H9 (cell line): ENCODE results near the gene NTRK2. TPM values are rescaled to one million over a fixed set of nuclear protein-coding genes. Genes with fewer than 3 reads are reported as not detected.

Experiments
- DNase-seq: peaks from one replicate; pipeline ENCODE4 v3.0.0-alpha.2; 2017
- H2AFZ ChIP-seq: one replicate; pipeline ENCODE4 v1.6.1; 2013; ENCODE audit warnings: mild to moderate bottlenecking, low read length, control low read depth, moderate library complexity
- H2AK5ac ChIP-seq: 2 replicates; pipeline ENCODE4 v1.6.1; 2013; ENCODE audit warnings: low read length, control low read depth, mixed read lengths; ENCODE audit not compliant: insufficient read length
- H2BK120ac ChIP-seq: one replicate; pipeline ENCODE4 v1.6.1; 2013; ENCODE audit warnings: low read depth, mild to moderate bottlenecking, low read length, control low read depth, inconsistent platforms; ENCODE audit not compliant: poor library complexity, severe bottlenecking
- H2BK12ac ChIP-seq: 2 replicates; pipeline ENCODE4 v1.6.1; 2013; ENCODE audit warnings: low read length, control low read depth, mixed read lengths, low read depth; ENCODE audit not compliant: insufficient read length
- H2BK15ac ChIP-seq: 2 replicates; pipeline ENCODE4 v1.6.1; 2013; ENCODE audit warnings: low read depth, low read length, control low read depth
- H2BK20ac ChIP-seq: one replicate; pipeline ENCODE4 v1.6.1; 2013; ENCODE audit warnings: low read depth, mild to moderate bottlenecking, low read length, control low read depth, inconsistent platforms; ENCODE audit not compliant: poor library complexity, severe bottlenecking
- H2BK5ac ChIP-seq: 2 replicates; pipeline ENCODE4 v1.6.1; 2013; ENCODE audit warnings: low read length, control low read depth, mixed read lengths; ENCODE audit not compliant: insufficient read length
- H3K14ac ChIP-seq: 2 replicates; pipeline ENCODE4 v1.6.1; 2013; ENCODE audit warnings: low read length, control low read depth; ENCODE audit not compliant: insufficient read depth
- H3K18ac ChIP-seq: 2 replicates; pipeline ENCODE4 v1.6.1; 2013; ENCODE audit warnings: low read depth, mild to moderate bottlenecking, mixed read lengths, low read length, control low read depth; ENCODE audit not compliant: insufficient read length
- H3K23ac ChIP-seq: 2 replicates; pipeline ENCODE4 v1.6.1; 2013; ENCODE audit warnings: low read length, control low read depth, mixed read lengths, low read depth; ENCODE audit not compliant: insufficient read length
- H3K23me2 ChIP-seq: 2 replicates; pipeline ENCODE4 v1.6.1; 2013; ENCODE audit warnings: low read depth, mild to moderate bottlenecking, mixed read lengths, low read length, control low read depth; ENCODE audit not compliant: insufficient read length, poor library complexity, severe bottlenecking
- H3K27ac ChIP-seq: 2 replicates; pipeline ENCODE4 v1.5.1; 2013; ENCODE audit warnings: low read length, control low read depth, mixed read lengths, low read depth; ENCODE audit not compliant: insufficient read length
- H3K27me3 ChIP-seq: 2 replicates; pipeline ENCODE4 v1.6.1; 2013; ENCODE audit warnings: low read length, control low read depth, inconsistent platforms; ENCODE audit not compliant: insufficient read depth
- H3K4ac ChIP-seq: 2 replicates; pipeline ENCODE4 v1.6.1; 2013; ENCODE audit warnings: low read depth, mild to moderate bottlenecking, control low read depth, inconsistent platforms, low read length, moderate library complexity
- H3K4me1 ChIP-seq: 2 replicates; pipeline ENCODE4 v1.6.1; 2013; ENCODE audit warnings: low read length, control low read depth, inconsistent platforms; ENCODE audit not compliant: insufficient read depth
- H3K4me2 ChIP-seq: 2 replicates; pipeline ENCODE4 v1.6.1; 2013; ENCODE audit warnings: low read length, control low read depth, mixed read lengths; ENCODE audit not compliant: insufficient read length, insufficient read depth
- H3K56ac ChIP-seq: 2 replicates; pipeline ENCODE4 v1.6.1; 2013; ENCODE audit warnings: low read depth, mild to moderate bottlenecking, mixed read lengths, low read length, control low read depth; ENCODE audit not compliant: insufficient read length
- H3K79me1 ChIP-seq: 2 replicates; pipeline ENCODE4 v1.6.1; 2013; ENCODE audit warnings: low read depth, mild to moderate bottlenecking, moderate library complexity, low read length, control low read depth, inconsistent platforms; ENCODE audit not compliant: insufficient read depth, poor library complexity, severe bottlenecking
- H3K79me2 ChIP-seq: 2 replicates; pipeline ENCODE4 v1.6.1; 2013; ENCODE audit warnings: low read length, control low read depth, inconsistent platforms; ENCODE audit not compliant: insufficient read depth
- H3K9ac ChIP-seq: 2 replicates; pipeline ENCODE4 v1.6.1; 2013; ENCODE audit warnings: low read length, control low read depth, mixed read lengths; ENCODE audit not compliant: insufficient read length; ENCODE audit errors: extremely low read depth
- H3K9me3 ChIP-seq: one replicate; pipeline ENCODE4 v1.6.1; 2013; ENCODE audit warnings: low read depth, low read length, inconsistent platforms; ENCODE audit not compliant: control insufficient read depth
- H3T11ph ChIP-seq: one replicate; pipeline ENCODE4 v1.6.1; 2013; ENCODE audit warnings: mild to moderate bottlenecking, low read length, control low read depth, inconsistent platforms
- H4K20me1 ChIP-seq: one replicate; pipeline ENCODE4 v1.6.1; 2013; ENCODE audit not compliant: control insufficient read depth, insufficient read length, insufficient read depth
- H4K5ac ChIP-seq: 2 replicates; pipeline ENCODE4 v1.6.1; 2013; ENCODE audit warnings: low read depth, mild to moderate bottlenecking, mixed read lengths, low read length, control low read depth; ENCODE audit not compliant: insufficient read length
- H4K8ac ChIP-seq: replicated peaks from 2 replicates; pipeline ENCODE4 v1.6.1; 2013; ENCODE audit warnings: low read length, control low read depth, mixed read lengths, low read depth; ENCODE audit not compliant: insufficient read length
- H4K91ac ChIP-seq: 2 replicates; pipeline ENCODE4 v1.6.1; 2013; ENCODE audit warnings: low read depth, mild to moderate bottlenecking, moderate library complexity, mixed read lengths, low read length, control low read depth; ENCODE audit not compliant: insufficient read length
- H3K27ac Mint-ChIP-seq, 3 experiments: 2 replicates in 2 of 3; 3 replicates in 1 of 3; pipeline ENCODE4 v1.8.0; 2020 to 2021; ENCODE audit warnings: mixed read lengths in 3 of 3, mild to moderate bottlenecking in 1 of 3, moderate library complexity in 1 of 3
- H3K27me3 Mint-ChIP-seq: 2 replicates; pipeline ENCODE4 v1.8.0; 2021; ENCODE audit warnings: low read depth, mild to moderate bottlenecking, moderate library complexity, mixed read lengths
- H3K36me3 Mint-ChIP-seq, 3 experiments: 2 replicates in 2 of 3; 3 replicates in 1 of 3; pipeline ENCODE4 v1.8.0; 2020 to 2021; ENCODE audit warnings: low read depth in 3 of 3, mixed read lengths in 3 of 3; ENCODE audit not compliant: insufficient read depth in 1 of 3
- H3K4me1 Mint-ChIP-seq, 2 experiments: 2 replicates each; pipeline ENCODE4 v1.8.0; 2020; ENCODE audit warnings: mixed read lengths in 2 of 2
- H3K4me3 Mint-ChIP-seq, 2 experiments: 2 replicates in 1 of 2; 3 replicates in 1 of 2; pipeline ENCODE4 v1.8.0; 2020 to 2021; ENCODE audit warnings: mild to moderate bottlenecking in 2 of 2, mixed read lengths in 2 of 2, moderate library complexity in 1 of 2
- H3K9me3 Mint-ChIP-seq, 2 experiments: 2 replicates in 1 of 2; 3 replicates in 1 of 2; pipeline ENCODE4 v1.8.0; 2020; ENCODE audit warnings: mild to moderate bottlenecking in 2 of 2, mixed read lengths in 2 of 2, moderate library complexity in 1 of 2
- WGBS: extraction: QIAGEN DNeasy Blood & Tissue Kit; methylation state at CpG from one replicate; pipeline ENCODE4 v1.1.7; 2013; ENCODE audit warnings: missing lambda C conversion rate, low lambda C conversion rate, mixed read lengths; ENCODE audit not compliant: insufficient read length; ENCODE audit errors: extremely low coverage; 5-methylcytosine and 5-hydroxymethylcytosine counted together
- total RNA-seq: library from RNA; stranded (reverse); gene quantifications from 2 replicates; pipeline ENCODE4 v1.2.1, GENCODE V29; 2021
- TF ChIP-seq, protein P1 (sequence below): fragments of 200-600 bp; sonication (generic); conservative IDR thresholded peaks from 3 replicates; pipeline ENCODE4 v1.8.0; 2021; ENCODE audit warnings: antibody characterized with exemption, mild to moderate bottlenecking

NTRK2 gene
- total RNA-seq, 1 experiment from 2014 or later, result 0.02 TPM

DNA sequence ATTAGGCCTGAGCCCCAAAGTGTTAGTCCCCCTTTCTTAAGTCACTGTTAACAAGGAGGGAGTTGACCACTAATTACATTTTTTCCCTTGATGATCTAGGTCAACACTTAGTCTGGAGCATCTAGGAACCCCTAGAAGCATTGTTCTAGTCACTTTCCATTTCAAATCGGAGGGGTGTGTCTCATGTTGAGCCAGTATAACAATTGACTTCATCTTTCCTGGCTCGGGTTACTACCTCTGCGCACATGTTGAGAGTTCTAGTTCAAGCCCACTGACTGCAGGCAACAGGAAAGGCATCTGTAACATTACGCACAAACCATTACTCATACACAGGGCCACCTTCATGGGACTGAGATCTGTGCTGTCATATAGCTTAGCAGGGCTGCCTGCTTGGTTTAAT is 164.9 kb downstream of the NTRK2 start:
- Histone ChIP-seq H3K4me2 (no peak overlapping the region), H3K27me3 (no peaks in the 10 kb centered on the region), H3K4ac (no peak overlapping the region), H4K20me1 (no peaks in the 10 kb centered on the region), H2AFZ (no peak overlapping the region), H3K4me1 (peaks cover 4% of the 10 kb centered on the region), H3K9me3 (no peaks in the 10 kb centered on the region), H3K23me2 (no peaks in the 10 kb centered on the region), H3T11ph (no peak overlapping the region), H3K23ac (no peak overlapping the region), H3K27ac (no peak overlapping the region), H3K56ac (no peak overlapping the region), H2AK5ac (no peak overlapping the region), H2BK12ac (no peak overlapping the region), H3K9ac (no peak overlapping the region), H3K79me1 (no peaks in the 10 kb centered on the region), H2BK20ac (no peak overlapping the region), H2BK15ac (no peak overlapping the region), H3K18ac (no peak overlapping the region), H3K79me2 (no peaks in the 10 kb centered on the region), H4K5ac (no peak overlapping the region), H4K91ac (no peak overlapping the region), H3K14ac (no peak overlapping the region), H2BK120ac (no peak overlapping the region), H4K8ac (no peak overlapping the region), H2BK5ac (no peak overlapping the region)
- TF ChIP-seq, protein P1, sequence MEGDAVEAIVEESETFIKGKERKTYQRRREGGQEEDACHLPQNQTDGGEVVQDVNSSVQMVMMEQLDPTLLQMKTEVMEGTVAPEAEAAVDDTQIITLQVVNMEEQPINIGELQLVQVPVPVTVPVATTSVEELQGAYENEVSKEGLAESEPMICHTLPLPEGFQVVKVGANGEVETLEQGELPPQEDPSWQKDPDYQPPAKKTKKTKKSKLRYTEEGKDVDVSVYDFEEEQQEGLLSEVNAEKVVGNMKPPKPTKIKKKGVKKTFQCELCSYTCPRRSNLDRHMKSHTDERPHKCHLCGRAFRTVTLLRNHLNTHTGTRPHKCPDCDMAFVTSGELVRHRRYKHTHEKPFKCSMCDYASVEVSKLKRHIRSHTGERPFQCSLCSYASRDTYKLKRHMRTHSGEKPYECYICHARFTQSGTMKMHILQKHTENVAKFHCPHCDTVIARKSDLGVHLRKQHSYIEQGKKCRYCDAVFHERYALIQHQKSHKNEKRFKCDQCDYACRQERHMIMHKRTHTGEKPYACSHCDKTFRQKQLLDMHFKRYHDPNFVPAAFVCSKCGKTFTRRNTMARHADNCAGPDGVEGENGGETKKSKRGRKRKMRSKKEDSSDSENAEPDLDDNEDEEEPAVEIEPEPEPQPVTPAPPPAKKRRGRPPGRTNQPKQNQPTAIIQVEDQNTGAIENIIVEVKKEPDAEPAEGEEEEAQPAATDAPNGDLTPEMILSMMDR, result no peak
- Mint-ChIP-seq H3K9me3 (no peaks in the 10 kb centered on the region; a peak in 1 of 5 replicates), H3K27ac (no peak overlapping the region), H3K4me1 (peaks cover 20 to 24% of the 10 kb centered on the region in 2 experiments), H3K4me3 (no peak overlapping the region), H3K27me3 (no peaks in the 10 kb centered on the region), H3K36me3 (no peaks in the 10 kb centered on the region)
- no CpG with 5 or more reads among the region's 4 CpGs for WGBS
- DNase-seq, result no peak
